Head of caudate nucleus (tissue), 42 donors: Measurements from ENCODE around the gene CHST1.

Source experiments
- DNase-seq, 42 donors: peaks; one replicate each; pipeline versions ENCODE4 v3.0.0 to v3.0.0-alpha.2; 2020 to 2021; ENCODE audit warnings: mixed read lengths in 7 of 42
- intact Hi-C: fragments of 100-400 bp; cut with DNase I; formaldehyde crosslinking; loops from one replicate; pipeline ENCODE4 v1.15.0; 2022

The CHST1 gene

GRCh38 chr11:45665206-45665932 lies at the start of gene CHST1:
Gene CHST1 (minus strand): TSS chr11:45665622. CDS start chr11:45650923, 14,699 bp downstream.
- DNase-seq: peak in 38 of 42 donors; percentile 44 to 86 (median 66)
- intact Hi-C loops: loop anchor here (10.0 kb wide), 1 partner anchor 291 kb away; no protein-coding TSS in a partner anchor

GRCh38 chr11:45713573-45713972 lies 48.2 kb upstream of the CHST1 start:
- intact Hi-C loops: no loop called here
- no peak for DNase-seq

GRCh38 chr11:45710561-45710960 lies 45.1 kb upstream of the CHST1 start:
- DNase-seq: no peak
- intact Hi-C loops: no loop called here

- no peak for DNase-seq
- intact Hi-C loops: no loop called here
Measured at GRCh38 chr11:45708887-45709663, 43.7 kb upstream of the CHST1 start.

GRCh38 chr11:45704635-45705034 lies 39.2 kb upstream of the CHST1 start:
- intact Hi-C loops: no loop called here
- no peak for DNase-seq

- DNase-seq: no peak
- intact Hi-C loops: no loop called here
Measured at GRCh38 chr11:45704133-45704532, 38.7 kb upstream of the CHST1 start.

GRCh38 chr11:45702511-45702910 lies 37.1 kb upstream of the CHST1 start:
- no peak for DNase-seq
- intact Hi-C loops: no loop called here

GRCh38 chr11:45698777-45699497 lies 33.5 kb upstream of the CHST1 start:
- DNase-seq: no peak

GRCh38 chr11:45692808-45693453 lies 27.5 kb upstream of the CHST1 start:
- intact Hi-C loops: no loop called here
- no peak for DNase-seq

More at GRCh38 chr11:45698777-45699497, 33.5 kb upstream of the CHST1 start:
- intact Hi-C loops: no loop called here

GRCh38 chr11:45688472-45689033 lies 23.1 kb upstream of the CHST1 start:
- DNase-seq: no peak
- intact Hi-C loops: no loop called here

GRCh38 chr11:45687836-45688235 lies 22.4 kb upstream of the CHST1 start:
- no peak for DNase-seq
- intact Hi-C loops: no loop called here

- intact Hi-C loops: no loop called here
- DNase-seq: no peak
Measured at GRCh38 chr11:45685964-45686537, 20.6 kb upstream of the CHST1 start.

- intact Hi-C loops: no loop called here
Measured at GRCh38 chr11:45684440-45684839, 19.0 kb upstream of the CHST1 start.

GRCh38 chr11:45683271-45684058 lies 18.0 kb upstream of the CHST1 start:
- intact Hi-C loops: no loop called here
- no peak for DNase-seq

More at GRCh38 chr11:45684440-45684839, 19.0 kb upstream of the CHST1 start:
- DNase-seq: no peak

- no peak for DNase-seq
Measured at GRCh38 chr11:45679806-45680205, 14.4 kb upstream of the CHST1 start.

GRCh38 chr11:45678976-45679375 lies 13.6 kb upstream of the CHST1 start:
- DNase-seq: no peak
- intact Hi-C loops: no loop called here

More at GRCh38 chr11:45679806-45680205, 14.4 kb upstream of the CHST1 start:
- intact Hi-C loops: no loop called here

- intact Hi-C loops: no loop called here
- no peak for DNase-seq
Measured at GRCh38 chr11:45677770-45678512, 12.5 kb upstream of the CHST1 start.
